A673 (cell line): ENCODE measurements around the gene MTHFR.

Experiments
- CTCF ChIP-seq: fragments of 300-800, 200-600 bp; sonication (generic); conservative IDR thresholded peaks from 2 replicates; pipeline ENCODE4 v1.5.1; 2017; ENCODE audit warnings: low read depth, mild to moderate bottlenecking, antibody characterized with exemption, low read length, moderate library complexity, mixed read lengths
- EZH2 ChIP-seq: fragments of 200-600 bp; sonication (generic); IDR thresholded peaks from 2 replicates; pipeline ENCODE4 v1.6.1; 2017; ENCODE audit warnings: borderline replicate concordance, low read depth, mild to moderate bottlenecking, mixed read lengths, antibody characterized with exemption, low read length; ENCODE audit not compliant: poor library complexity, severe bottlenecking

GRCh38 chr1:11828511-11828910 is 22.7 kb upstream of the MTHFR start:
- TF ChIP-seq CTCF (no peak), EZH2 (no peak)
